Spleen (tissue), 11 donors: Measurements from ENCODE around the gene MAPK14. TPM values are rescaled to one million over a fixed set of nuclear protein-coding genes. Genes with fewer than 3 reads are reported as not detected.
"Not testable (repeated sequence)": the region's sequence is repeated elsewhere in the genome, so short reads cannot be mapped to it uniquely, and the experiment has no call there.

Experiments
- DNase-seq: peaks from one replicate; pipeline ENCODE4 v3.0.0-alpha.2; 2020
- H3K27ac ChIP-seq, 8 donors: fragments of 200-600 bp; sonication (generic) in 7 of 8; 1 replicate in 4 of 8; 2 replicates in 4 of 8; pipeline versions ENCODE4 v1.5.0 to v1.8.0; 2016 to 2021; ENCODE audit warnings: inconsistent platforms in 4 of 8, mild to moderate bottlenecking in 4 of 8, moderate library complexity in 1 of 8
- H3K27me3 ChIP-seq, 7 donors: fragments of 200-600 bp; sonication (generic) in 6 of 7; replicated peaks in 1 of 7; 1 replicate in 4 of 7; 2 replicates in 3 of 7; pipeline versions ENCODE4 v1.5.0 to v1.8.0; 2016 to 2021; ENCODE audit warnings: inconsistent platforms in 3 of 7, mild to moderate bottlenecking in 1 of 7
- H3K36me3 ChIP-seq, 6 donors: fragments of 200-600 bp; sonication (generic) in 5 of 6; 1 replicate in 4 of 6; 2 replicates in 2 of 6; pipeline versions ENCODE4 v1.5.0 to v1.8.0; 2016 to 2021; ENCODE audit warnings: inconsistent platforms in 2 of 6
- H3K4me1 ChIP-seq, 6 donors: fragments of 200-600 bp; sonication (generic) in 5 of 6; 1 replicate in 3 of 6; 2 replicates in 3 of 6; pipeline versions ENCODE4 v1.5.0 to v1.8.0; 2016 to 2021; ENCODE audit warnings: inconsistent platforms in 3 of 6
- H3K4me3 ChIP-seq, 8 donors: fragments of 200-600 bp; sonication (generic) in 7 of 8; 1 replicate in 4 of 8; 2 replicates in 4 of 8; pipeline versions ENCODE4 v1.5.0 to v1.8.0; 2016 to 2021; ENCODE audit warnings: inconsistent platforms in 4 of 8, mild to moderate bottlenecking in 4 of 8, moderate library complexity in 2 of 8
- H3K9me3 ChIP-seq, 8 donors: fragments of 200-600 bp; sonication (generic) in 7 of 8; 1 replicate in 4 of 8; 2 replicates in 4 of 8; pipeline versions ENCODE4 v1.5.0 to v1.8.0; 2016 to 2021; ENCODE audit warnings: inconsistent platforms in 4 of 8
- CTCF ChIP-seq, 11 experiments: fragments of 200-600 bp in 7 of 11; fragments of 450-650 bp in 4 of 11; sonication (generic) in 4 of 11; IDR thresholded peaks in 8 of 11; conservative IDR thresholded peaks in 3 of 11; 1 replicate in 7 of 11; 2 replicates in 4 of 11; pipeline versions ENCODE4 v1.4.0 to v1.8.0; 2016 to 2021; ENCODE audit warnings: antibody characterized with exemption in 11 of 11, inconsistent platforms in 4 of 11, mild to moderate bottlenecking in 1 of 11
- POLR2A ChIP-seq, 3 donors: fragments of 450-650 bp; IDR thresholded peaks; one replicate each; pipeline ENCODE4 v1.5.1; 2017; ENCODE audit warnings: antibody characterized with exemption in 3 of 3, mild to moderate bottlenecking in 1 of 3
- POLR2AphosphoS5 ChIP-seq, 3 donors: sonication (generic); formaldehyde crosslinking; IDR thresholded peaks; one replicate each; pipeline ENCODE4 v1.5.1; 2017; ENCODE audit warnings: antibody characterized with exemption in 3 of 3
- WGBS, 5 donors: extraction: QIAGEN DNeasy Blood & Tissue Kit in 3 of 5; methylation state at CpG; one replicate each; pipeline versions ENCODE4 v1.1.5 to v1.1.7; 2013 to 2018; 5-methylcytosine and 5-hydroxymethylcytosine counted together
- intact Hi-C: fragments of 100-400 bp; cut with DNase I; formaldehyde crosslinking; loops from one replicate; pipeline ENCODE4 v1.15.0; 2023; ENCODE audit warnings: low total_unique reads
- polyA plus RNA-seq, 3 donors: library from polyadenylated mRNA; stranded (reverse); fragments of 200-250 nt; gene quantifications; one replicate each; pipeline ENCODE4 v1.2.1, GENCODE V29; 2013
- total RNA-seq, 7 donors: library from RNA; depleted of rRNA in 3 of 7; stranded (reverse); fragments of >200 nt in 3 of 7; fragmentation: NEBNext Ultra II Directional in 4 of 7; extraction: Animal tissue kit (Norgen Biotek cat#: 25700) in 4 of 7; gene quantifications; one replicate each; pipeline versions ENCODE4 v1.1.0 to v1.2.1, GENCODE V29; 2016 to 2021
- donor health status: healthy with polysubstance abuse.
- donor health status: DM: no; HTN: no; CAD: no; lungs with moderate emphysema.
- donor health status: DM: no; HTN: no; CAD: no.
- donor health status: Bipolar disorder and iron deficiency.
- donor health status: healthy.
- donor health status: DM: no; HTN: no; CAD: no.
- donor health status: DM: yes; HTN: yes; CAD: no.

Gene MAPK14
- total and polyA plus RNA-seq, 10 donors: 13.9 to 242 (median 94.6) TPM

- intact Hi-C loops: loop anchor here (10.0 kb wide), 1 partner anchor 233 kb away; no protein-coding TSS in a partner anchor
- H3K9me3 ChIP-seq: no peaks in the 10 kb centered on the region
- peak; percentile 73 for DNase-seq
- H3K36me3 ChIP-seq: peaks cover 0 to 9% (median 0%) of the 10 kb centered on the region in 6 donors
- no peak for TF ChIP-seq POLR2A (IDR thresholded peaks at IDR 0.05)
- TF ChIP-seq POLR2AphosphoS5 (IDR thresholded peaks at IDR 0.05): peak in 2 of 3 donors; percentile 24 to 71
- TF ChIP-seq CTCF (IDR thresholded peaks at IDR 0.05 in 8 of 11, conservative IDR thresholded peaks at IDR 0.05 in 3 of 11): no peak
- H3K27me3 ChIP-seq: no peaks in the 10 kb centered on the region
- H3K4me3 ChIP-seq: peak overlapping the region in 1 of 8 donors; percentile 58
- 80 to 100% (median 96%) methylated on average over 1 to 4 of the region's 4 CpGs for WGBS, 5 donors
- H3K4me1 ChIP-seq: peaks cover 37 to 100% (median 81%) of the 10 kb centered on the region in 6 donors
- H3K27ac ChIP-seq: peak overlapping the region; percentile 79 to 97 (median 96)
These were observed 94.3 kb downstream of the MAPK14 start for GRCh38 chr6:36121787-36122494.

GRCh38 chr6:36122495-36123269, 95.1 kb downstream of the MAPK14 start:
- Histone ChIP-seq H3K9me3 (no peaks in the 10 kb centered on the region), H3K4me3 (peak overlapping the region in 1 of 8 donors; percentile 58), H3K27me3 (no peaks in the 10 kb centered on the region), H3K4me1 (peaks cover 38 to 100% (median 84%) of the 10 kb centered on the region in 6 donors), H3K27ac (peak overlapping the region in 7 of 8 donors; percentile 63 to 97 (median 96)), H3K36me3 (peaks cover 0 to 2% (median 0%) of the 10 kb centered on the region in 6 donors)
- TF ChIP-seq POLR2A (IDR thresholded peaks at IDR 0.05): no peak
- TF ChIP-seq POLR2AphosphoS5 (IDR thresholded peaks at IDR 0.05): peak in 1 of 3 donors; percentile 3
- no peak for DNase-seq
- intact Hi-C loops: loop anchor here (10.0 kb wide), 1 partner anchor 232 kb away; no protein-coding TSS in a partner anchor
- WGBS, 5 donors: 80 to 93% (median 89%) methylated on average over 10 to 11 of the region's 11 CpGs

GRCh38 chr6:36123270-36124139, 95.9 kb downstream of the MAPK14 start:
- peaks cover 38 to 100% (median 82%) of the 10 kb centered on the region in 6 donors for H3K4me1 ChIP-seq
- WGBS, 5 donors: 32 to 36% (median 35%) methylated on average over 10 of the region's 10 CpGs
- no peaks in the 10 kb centered on the region for H3K27me3 ChIP-seq
- peak; percentile 96 for DNase-seq
- H3K4me3 ChIP-seq: peak overlapping the region in 1 of 8 donors; percentile 58
- intact Hi-C loops: loop anchor here (10.0 kb wide), 1 partner anchor 231 kb away; no protein-coding TSS in a partner anchor
- no peaks in the 10 kb centered on the region for H3K9me3 ChIP-seq
- no peaks in the 10 kb centered on the region for H3K36me3 ChIP-seq
- H3K27ac ChIP-seq: peak overlapping the region in 7 of 8 donors; percentile 49 to 97 (median 96)
- TF ChIP-seq POLR2AphosphoS5 (IDR thresholded peaks at IDR 0.05) (peak; percentile 75 to 81 (median 80)), CTCF (IDR thresholded peaks at IDR 0.05 in 8 of 11, conservative IDR thresholded peaks at IDR 0.05 in 3 of 11) (peak; percentile 72 to 94 (median 90)), POLR2A (IDR thresholded peaks at IDR 0.05) (no peak)

GRCh38 chr6:36124346-36124745, 96.7 kb downstream of the MAPK14 start:
- peak in 1 of 3 donors; percentile 12 for TF ChIP-seq POLR2AphosphoS5 (IDR thresholded peaks at IDR 0.05)
- DNase-seq, H3K36me3 ChIP-seq, H3K9me3 ChIP-seq, H3K27me3 ChIP-seq: not testable (repeated sequence)
- Histone ChIP-seq H3K27ac (peak overlapping the region in 5 of 8 donors; percentile 55 to 97 (median 97)), H3K4me3 (peak overlapping the region in 1 of 8 donors; percentile 37), H3K4me1 (peaks cover 38 to 100% (median 75%) of the 10 kb centered on the region in 6 donors)
- whole genome bisulfite sequencing, 5 donors: 84 to 98% (median 87%) methylated on average over 7 to 8 of the region's 8 CpGs
- intact Hi-C loops: loop anchor here (10.0 kb wide), 1 partner anchor 230 kb away; no protein-coding TSS in a partner anchor
